ENCODE measurements around the gene KLF3.

- TF ChIP-seq EZH2 (IDR thresholded peaks at IDR 0.05; ENCODE audit: borderline replicate concordance, insufficient read depth, low read length, poor library complexity, severe bottlenecking) (no peak), CTCF (IDR thresholded peaks at IDR 0.05; ENCODE audit: poor library complexity, severe bottlenecking) (no peak), SMC3 (conservative IDR thresholded peaks at IDR 0.05; ENCODE audit: poor library complexity) (no peak), POLR2AphosphoS5 (IDR thresholded peaks at IDR 0.05) (no peak), REST (IDR thresholded peaks at IDR 0.05; ENCODE audit: borderline replicate concordance) (no peak), TAF1 (IDR thresholded peaks at IDR 0.05; ENCODE audit: low read depth) (no peak), EP300 (conservative IDR thresholded peaks at IDR 0.05; ENCODE audit: poor library complexity, severe bottlenecking) (no peak)
These were observed 16.7 kb upstream of the KLF3 start for GRCh38 chr4:38647101-38647819.

Data from neural cell (in vitro differentiated cells).